A673 (cell line): ENCODE data around the gene KRTAP1-5. TPM values are rescaled to one million over a fixed set of nuclear protein-coding genes. Genes with fewer than 3 reads are reported as not detected.
"Not testable (repeated sequence)": the region's sequence is repeated elsewhere in the genome, so short reads cannot be mapped to it uniquely, and the experiment has no call there.

Experiments
- BruUV-seq: library from RNA; stranded (reverse); fragments of 400-500 nt; replicated peaks from 2 replicates; lab custom pipeline; 2021; lab: Mats Ljungman, UMichigan
- CTCF ChIA-PET: fragments of 300-600 bp; sonication (Branson Sonifier 250); formaldehyde crosslinking; loops from one replicate; lab custom pipeline; 2022; ENCODE audit warnings: antibody characterized with exemption; lab: Charles Lee
- POLR2A ChIA-PET: fragments of 300-600 bp; sonication (Branson Sonifier 250); formaldehyde crosslinking; loops from one replicate; lab custom pipeline; 2022; ENCODE audit warnings: antibody characterized with exemption; ENCODE audit not compliant: low non-redundant PET; lab: Charles Lee
- DNase-seq: peaks from one replicate; pipeline ENCODE4 v3.0.0-alpha.2; 2015; ENCODE audit warnings: low spot score
- H3K27ac ChIP-seq: fragments of 200-600 bp; sonication (generic); 2 replicates; pipeline ENCODE4 v1.5.1; 2016; ENCODE audit warnings: mixed run types, low read depth, mild to moderate bottlenecking, mixed read lengths, antibody characterized with exemption, low read length; ENCODE audit not compliant: poor library complexity, severe bottlenecking
- H3K27me3 ChIP-seq: fragments of 200-600 bp; sonication (generic); replicated peaks from 2 replicates; pipeline ENCODE4 v1.6.1; 2017; ENCODE audit warnings: mixed run types, low read depth, mild to moderate bottlenecking, mixed read lengths, antibody characterized with exemption, low read length; ENCODE audit not compliant: insufficient read depth, poor library complexity
- H3K36me3 ChIP-seq: fragments of 200-600 bp; sonication (generic); 2 replicates; pipeline ENCODE4 v1.6.1; 2016; ENCODE audit warnings: mixed run types, mild to moderate bottlenecking, mixed read lengths, antibody characterized with exemption, low read length; ENCODE audit not compliant: insufficient read depth, poor library complexity, severe bottlenecking
- H3K4me1 ChIP-seq: fragments of 200-600 bp; sonication (generic); 2 replicates; pipeline ENCODE4 v1.6.1; 2017; ENCODE audit warnings: mixed run types, mild to moderate bottlenecking, mixed read lengths, antibody characterized with exemption, low read length; ENCODE audit not compliant: insufficient read depth, poor library complexity, severe bottlenecking
- H3K4me3 ChIP-seq: fragments of 200-600 bp; sonication (generic); 2 replicates; pipeline ENCODE4 v1.5.1; 2016; ENCODE audit warnings: low read depth, mixed run types, mild to moderate bottlenecking, mixed read lengths, low read length; ENCODE audit not compliant: poor library complexity, severe bottlenecking
- H3K9me3 ChIP-seq: fragments of 200-600 bp; sonication (generic); 2 replicates; pipeline ENCODE4 v1.6.1; 2016; ENCODE audit warnings: mixed run types, low read depth, mild to moderate bottlenecking, mixed read lengths, antibody characterized with exemption, low read length; ENCODE audit not compliant: poor library complexity, severe bottlenecking
- EZH2 ChIP-seq: fragments of 200-600 bp; sonication (generic); IDR thresholded peaks from 2 replicates; pipeline ENCODE4 v1.6.1; 2017; ENCODE audit warnings: borderline replicate concordance, low read depth, mild to moderate bottlenecking, mixed read lengths, antibody characterized with exemption, low read length; ENCODE audit not compliant: poor library complexity, severe bottlenecking
- intact Hi-C: fragments of 100-400 bp; cut with micrococcal nuclease; formaldehyde crosslinking; loops from one replicate; pipeline ENCODE4 v1.10.0; 2022; ENCODE audit not compliant: unreplicated experiment
- total RNA-seq: library from RNA; stranded (reverse); gene quantifications from 2 replicates; pipeline ENCODE4 v1.2.3, GENCODE V29; 2021
- TF ChIP-seq, protein P1 (sequence below): fragments of 300-800, 200-600 bp; sonication (generic); conservative IDR thresholded peaks from 2 replicates; pipeline ENCODE4 v1.5.1; 2017; ENCODE audit warnings: low read depth, mild to moderate bottlenecking, antibody characterized with exemption, low read length, moderate library complexity, mixed read lengths

The KRTAP1-5 gene
- total RNA-seq, 1 experiment from 2014 or later: not detected

DNA sequence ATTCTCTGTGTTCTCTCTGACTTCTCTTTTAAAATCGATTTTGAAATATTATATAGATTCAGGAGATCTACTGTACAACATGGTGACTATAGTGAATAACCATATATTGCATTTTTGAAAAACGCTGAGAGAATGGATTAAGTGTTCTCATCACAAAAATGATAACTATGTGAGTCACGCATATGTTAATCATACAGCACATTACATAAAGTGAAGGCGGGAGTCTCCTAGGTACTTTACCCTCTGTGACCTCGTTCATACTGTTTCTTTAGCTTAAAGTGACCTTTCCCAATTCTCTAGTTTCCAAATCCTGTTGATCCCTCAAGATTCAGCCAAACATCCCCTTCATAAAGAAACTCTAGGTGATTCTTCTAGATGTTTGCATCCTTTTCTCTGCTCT, 24.2 kb downstream of the KRTAP1-5 start:
- Histone ChIP-seq H3K9me3 (no peaks in the 10 kb centered on the region), H3K36me3 (no peaks in the 10 kb centered on the region), H3K4me3 (no peak overlapping the region), H3K27me3 (no peaks in the 10 kb centered on the region), H3K4me1 (no peaks in the 10 kb centered on the region), H3K27ac (no peak overlapping the region)
- no peak for DNase-seq
- TF ChIP-seq, protein P1, sequence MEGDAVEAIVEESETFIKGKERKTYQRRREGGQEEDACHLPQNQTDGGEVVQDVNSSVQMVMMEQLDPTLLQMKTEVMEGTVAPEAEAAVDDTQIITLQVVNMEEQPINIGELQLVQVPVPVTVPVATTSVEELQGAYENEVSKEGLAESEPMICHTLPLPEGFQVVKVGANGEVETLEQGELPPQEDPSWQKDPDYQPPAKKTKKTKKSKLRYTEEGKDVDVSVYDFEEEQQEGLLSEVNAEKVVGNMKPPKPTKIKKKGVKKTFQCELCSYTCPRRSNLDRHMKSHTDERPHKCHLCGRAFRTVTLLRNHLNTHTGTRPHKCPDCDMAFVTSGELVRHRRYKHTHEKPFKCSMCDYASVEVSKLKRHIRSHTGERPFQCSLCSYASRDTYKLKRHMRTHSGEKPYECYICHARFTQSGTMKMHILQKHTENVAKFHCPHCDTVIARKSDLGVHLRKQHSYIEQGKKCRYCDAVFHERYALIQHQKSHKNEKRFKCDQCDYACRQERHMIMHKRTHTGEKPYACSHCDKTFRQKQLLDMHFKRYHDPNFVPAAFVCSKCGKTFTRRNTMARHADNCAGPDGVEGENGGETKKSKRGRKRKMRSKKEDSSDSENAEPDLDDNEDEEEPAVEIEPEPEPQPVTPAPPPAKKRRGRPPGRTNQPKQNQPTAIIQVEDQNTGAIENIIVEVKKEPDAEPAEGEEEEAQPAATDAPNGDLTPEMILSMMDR: no peak
- no peak for TF ChIP-seq EZH2
- intact Hi-C loops: no loop called here
- POLR2A ChIA-PET: no interaction called here
- no TSS peak for BruUV-seq
- CTCF ChIA-PET: no interaction called here

DNA sequence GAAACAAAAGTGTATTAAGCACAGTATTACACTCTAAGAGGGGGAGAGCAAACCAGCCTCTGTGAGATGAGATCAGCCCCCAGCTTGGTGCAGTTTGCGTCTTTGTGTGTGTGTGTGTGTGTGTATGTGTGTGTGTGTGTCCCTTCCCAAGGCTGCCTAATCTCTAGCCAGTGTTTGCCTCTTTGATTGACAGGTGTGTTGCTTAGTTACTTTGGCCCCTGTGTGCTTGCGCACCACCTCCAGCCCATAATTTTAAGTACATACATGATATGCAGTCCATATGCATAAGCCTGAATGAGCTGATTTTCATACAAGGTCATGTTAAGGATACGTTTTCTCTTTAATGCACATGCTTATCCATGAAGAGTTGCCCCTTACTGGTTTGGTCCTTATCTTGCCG, 25.2 kb downstream of the KRTAP1-5 start:
- no peaks in the 10 kb centered on the region for H3K9me3 ChIP-seq
- intact Hi-C loops: no loop called here
- no peak overlapping the region for H3K4me3 ChIP-seq
- TF ChIP-seq EZH2: no peak
- TF ChIP-seq, protein P1: no peak
- POLR2A ChIA-PET: no interaction called here
- no peak overlapping the region for H3K27ac ChIP-seq
- BruUV-seq: no TSS peak
- H3K27me3 ChIP-seq: no peaks in the 10 kb centered on the region
- H3K4me1 ChIP-seq: no peaks in the 10 kb centered on the region
- no peak for DNase-seq
- H3K36me3 ChIP-seq: no peaks in the 10 kb centered on the region
- CTCF ChIA-PET: no interaction called here

DNA sequence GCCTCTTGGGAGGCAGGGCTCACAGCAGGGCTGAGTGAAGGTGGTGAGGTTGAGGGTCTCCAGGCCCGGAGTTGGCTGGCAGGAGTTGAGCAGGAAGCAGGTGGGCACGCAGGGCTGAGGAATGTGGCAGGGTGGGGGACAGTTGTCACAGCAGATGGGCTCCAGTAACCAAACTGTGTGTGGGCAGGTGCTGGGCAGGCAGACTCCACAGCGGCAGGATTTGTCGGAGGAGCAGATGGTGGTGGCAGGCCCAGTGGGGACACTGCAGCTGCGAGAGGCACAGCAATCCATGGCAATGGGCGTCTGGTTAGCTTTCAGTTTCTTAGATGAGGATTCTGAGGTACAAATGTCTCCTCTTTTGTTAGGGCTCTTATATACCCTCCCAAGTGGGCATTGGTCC, 27.4 kb downstream of the KRTAP1-5 start, which contains the start of gene KRTAP3-2:
Gene KRTAP3-2 (minus strand): TSS at position 344 of the 400 bp plus-strand sequence. CDS start 53 bp downstream, at position 291.
- intact Hi-C loops, BruUV-seq, CTCF ChIA-PET: not testable (repeated sequence)

DNA sequence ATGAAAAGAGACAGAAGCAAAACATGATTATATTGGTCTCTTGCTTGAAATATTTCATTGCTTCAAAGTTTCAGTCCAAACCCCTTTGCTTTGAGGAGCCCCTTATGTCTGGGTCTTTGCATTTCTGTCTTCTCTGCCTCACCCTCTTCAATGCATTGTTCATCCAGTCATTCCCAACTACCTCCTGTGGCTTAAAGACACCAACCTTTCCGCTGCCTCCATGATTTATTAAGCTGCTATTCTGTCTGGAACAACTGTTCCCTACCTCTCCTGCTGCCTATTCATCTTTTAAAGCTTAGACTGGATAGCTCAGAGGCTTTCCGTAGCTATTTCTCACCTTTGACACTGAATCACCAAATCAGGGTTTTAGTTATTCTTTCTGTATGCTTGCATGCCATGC, 29.6 kb downstream of the KRTAP1-5 start:
- no TSS peak for BruUV-seq
- TF ChIP-seq EZH2: no peak
- TF ChIP-seq, protein P1: no peak
- intact Hi-C loops: no loop called here
- Histone ChIP-seq H3K4me1 (no peaks in the 10 kb centered on the region), H3K4me3 (no peak overlapping the region), H3K27me3 (no peaks in the 10 kb centered on the region), H3K9me3 (no peaks in the 10 kb centered on the region), H3K36me3 (no peaks in the 10 kb centered on the region), H3K27ac (no peak overlapping the region)
- no peak for DNase-seq
- ChIA-PET POLR2A (no interaction called here), CTCF (no interaction called here)

More for the DNA sequence above, 27.4 kb downstream of the KRTAP1-5 start, which contains the start of gene KRTAP3-2:
- POLR2A ChIA-PET, H3K4me3 ChIP-seq, H3K36me3 ChIP-seq, H3K9me3 ChIP-seq, H3K4me1 ChIP-seq, DNase-seq, H3K27ac ChIP-seq, H3K27me3 ChIP-seq: not testable (repeated sequence)
